GM12878 (cell line): ENCODE data around the gene NSD2. TPM values are rescaled to one million over a fixed set of nuclear protein-coding genes. Genes with fewer than 3 reads are reported as not detected.

Experiments used
- ATAC-seq: fragments of 200-7000 bp; cut with Tn5 transposase; 3 replicates; pipeline ENCODE4 v1.9.1; 2020; ENCODE audit warnings: mild to moderate bottlenecking, moderate library complexity
- BruUV-seq: library from RNA; stranded (reverse); fragments of 400-500 nt; replicated peaks from 2 replicates; lab custom pipeline; 2021; lab: Mats Ljungman, UMichigan
- CTCF ChIA-PET: fragments of 300-600 bp; sonication (Branson Sonifier 250); formaldehyde crosslinking; extraction: SDS; loops from one replicate; lab custom pipeline; 2021; ENCODE audit warnings: inconsistent platforms; lab: Yijun Ruan, JAX
- POLR2A ChIA-PET: fragments of 350-600 bp; formaldehyde crosslinking; extraction: SDS; loops from one replicate; lab custom pipeline; 2021; ENCODE audit warnings: inconsistent platforms; lab: Charles Lee
- RAD21 ChIA-PET: fragments of 300-600 bp; sonication (Branson Sonifier 250); formaldehyde crosslinking; loops from one replicate; lab custom pipeline; 2023; ENCODE audit warnings: antibody characterized with exemption; ENCODE audit not compliant: unreplicated experiment; lab: Charles Lee
- SMC1A ChIA-PET: fragments of 300-600 bp; sonication (Branson Sonifier 250); formaldehyde crosslinking; loops from one replicate; lab custom pipeline; 2023; ENCODE audit not compliant: unreplicated experiment, uncharacterized antibody; lab: Charles Lee
- DNase-seq: peaks from one replicate; pipeline ENCODE4 v3.0.0-alpha.2; 2011; ENCODE audit warnings: low read depth, low spot score
- FAIRE-seq: peaks from 3 replicates; lab custom pipeline; 2011; peaks lifted over from hg19 to GRCh38; lab: Jason Lieb, UNC
- H2AFZ ChIP-seq: 2 replicates; pipeline ENCODE4 v1.6.0; 2011; ENCODE audit warnings: low read depth, low read length, control low read depth; ENCODE audit not compliant: control insufficient read depth
- H3K27ac ChIP-seq: 2 replicates; pipeline ENCODE4 v1.5.1; 2011; ENCODE audit warnings: control low read depth; ENCODE audit not compliant: control insufficient read depth, insufficient read depth
- H3K27me3 ChIP-seq, 2 experiments: replicated peaks in 1 of 2; 2 replicates each; pipeline versions ENCODE4 v1.6.0 to v1.6.1; 2011; ENCODE audit warnings: low read length in 1 of 2; ENCODE audit not compliant: control insufficient read depth in 2 of 2, insufficient read depth in 2 of 2
- H3K36me3 ChIP-seq, 2 experiments: 2 replicates each; pipeline ENCODE4 v1.5.1; 2011; ENCODE audit warnings: low read length in 1 of 2; ENCODE audit not compliant: control insufficient read depth in 2 of 2, insufficient read depth in 2 of 2
- H3K4me1 ChIP-seq: 2 replicates; pipeline ENCODE4 v1.6.1; 2011; ENCODE audit warnings: mild to moderate bottlenecking, low read length, moderate library complexity, mixed read lengths; ENCODE audit not compliant: control insufficient read depth, insufficient read depth
- H3K4me2 ChIP-seq: 2 replicates; pipeline ENCODE4 v1.6.0; 2011; ENCODE audit warnings: control low read depth; ENCODE audit not compliant: control insufficient read depth, insufficient read depth
- H3K4me3 ChIP-seq: fragments of 200-600 bp; sonication (generic); 2 replicates; pipeline ENCODE4 v1.5.1; 2016
- H3K79me2 ChIP-seq: 2 replicates; pipeline ENCODE4 v1.6.0; 2011; ENCODE audit warnings: low read length; ENCODE audit not compliant: control insufficient read depth, insufficient read depth
- H3K9ac ChIP-seq: 2 replicates; pipeline ENCODE4 v1.8.0; 2011; ENCODE audit warnings: low read length, control low read depth, mixed read lengths; ENCODE audit not compliant: control insufficient read depth, insufficient read depth
- H3K9me3 ChIP-seq: replicated peaks from 3 replicates; pipeline ENCODE4 v1.5.1; 2011; ENCODE audit warnings: mild to moderate bottlenecking, low read length; ENCODE audit not compliant: control insufficient read depth, insufficient read depth
- H4K20me1 ChIP-seq: 2 replicates; pipeline ENCODE4 v1.6.0; 2011; ENCODE audit not compliant: control insufficient read depth, insufficient read depth
- BCL11A ChIP-seq: IDR thresholded peaks from 2 replicates; pipeline ENCODE4 v1.6.1; 2011; ENCODE audit warnings: low read depth, low read length
- EGR1 ChIP-seq, 2 experiments: IDR thresholded peaks; 1 replicate in 1 of 2; 2 replicates in 1 of 2; pipeline ENCODE4 v1.6.1; 2011 to 2012; ENCODE audit warnings: low read depth in 2 of 2, low read length in 2 of 2, borderline replicate concordance in 1 of 2, mild to moderate bottlenecking in 1 of 2, moderate library complexity in 1 of 2
- GABPA ChIP-seq: IDR thresholded peaks from 2 replicates; pipeline ENCODE4 v1.6.1; 2014; ENCODE audit warnings: antibody characterized with exemption, low read depth, mild to moderate bottlenecking, inconsistent platforms
- HSF1 ChIP-seq: fragments of 150-350 bp; IDR thresholded peaks from 2 replicates; pipeline ENCODE4 v1.6.1; 2014; ENCODE audit warnings: mild to moderate bottlenecking, low read depth, low read length
- MTA2 ChIP-seq: fragments of 450-650 bp; IDR thresholded peaks from 2 replicates; pipeline ENCODE4 v1.6.1; 2016; ENCODE audit warnings: low read depth, mild to moderate bottlenecking, moderate library complexity
- NFYA ChIP-seq: IDR thresholded peaks from 2 replicates; pipeline ENCODE4 v1.6.1; 2011; ENCODE audit warnings: low read depth, mild to moderate bottlenecking, low read length, improper control_type of control experiment, borderline replicate concordance
- PRDM15 ChIP-seq: fragments of 450-650 bp; formaldehyde crosslinking; IDR thresholded peaks from 2 replicates; pipeline ENCODE4 v1.4.0; 2020; ENCODE audit warnings: mild to moderate bottlenecking, moderate library complexity
- RELB ChIP-seq: fragments of 450-650 bp; IDR thresholded peaks from 2 replicates; pipeline ENCODE4 v1.6.1; 2017; ENCODE audit warnings: low read depth, mild to moderate bottlenecking, moderate library complexity
- USF1 ChIP-seq: IDR thresholded peaks from 2 replicates; pipeline ENCODE4 v1.6.1; 2011; ENCODE audit warnings: borderline replicate concordance, low read depth, mild to moderate bottlenecking, moderate library complexity, mixed read lengths, low read length; ENCODE audit not compliant: insufficient read depth; ENCODE audit errors: extremely low read length
- ZBED1 ChIP-seq: IDR thresholded peaks from 2 replicates; pipeline ENCODE4 v1.6.1; 2016; ENCODE audit warnings: borderline replicate concordance
- WGBS: methylation state at CpG from one replicate; pipeline ENCODE4 v1.1.6; 2016; ENCODE audit warnings: low lambda C conversion rate; ENCODE audit not compliant: insufficient replicate concordance, insufficient coverage; ENCODE audit errors: missing lambda C conversion rate; 5-methylcytosine and 5-hydroxymethylcytosine counted together
- in situ Hi-C: fragments of 300-500 bp; cut with MboI; formaldehyde crosslinking; loops from 9 replicates; pipeline ENCODE4 v1.14.3; 2018; ENCODE audit warnings: mixed read lengths
- intact Hi-C: fragments of 100-400 bp; cut with micrococcal nuclease; formaldehyde crosslinking; loops from one replicate; pipeline ENCODE4 v1.14.2; 2022; ENCODE audit not compliant: unreplicated experiment
- polyA plus RNA-seq, 11 experiments: library from polyadenylated mRNA; depleted of rRNA in 4 of 11; unstranded in 6 of 11; stranded (reverse) in 5 of 11; fragments of >200 nt; fragmentation: Nextera tagmentation in 4 of 11; fragmentation: Illumina TruSeq in 1 of 11; extraction: Ambion mirVana in 4 of 11; extraction: Trizol in 1 of 11; gene quantifications; 1 replicate in 1 of 11; 2 replicates in 10 of 11; pipeline versions ENCODE4 v1.2.1 to v1.2.3, GENCODE V29; 2011 to 2016; ENCODE audit warnings: inconsistent platforms in 2 of 11, missing spikeins in 2 of 11, low read depth in 1 of 11
- total RNA-seq, 4 experiments: library from RNA; depleted of rRNA in 3 of 4; stranded (reverse); fragments of >200 nt in 3 of 4; fragmentation: Illumina TruSeq in 1 of 4; extraction: Trizol in 1 of 4; gene quantifications; 2 replicates each; pipeline versions ENCODE4 v1.2.1 to v1.2.3, GENCODE V29; 2013 to 2021
- TF ChIP-seq, protein P1 (sequence below): fragments of 450-650 bp; IDR thresholded peaks from 2 replicates; pipeline ENCODE4 v1.6.1; 2017; ENCODE audit warnings: mild to moderate bottlenecking, low read depth, inconsistent platforms; ENCODE audit not compliant: poor library complexity, severe bottlenecking

NSD2 gene
- total and polyA plus RNA-seq, 10 of the 15 experiments (the other 5 are each of a cell fraction or from before 2014, with no cell fraction given), result 8.6 to 139 (median 67.2) TPM

GRCh38 chr4:1933700-1934099, 62.5 kb downstream of the NSD2 start (continued):
- TF ChIP-seq EGR1 (IDR thresholded peaks at IDR 0.05; ENCODE audit: borderline replicate concordance in 1 of 2, low read depth in 2 of 2, low read length in 2 of 2), result no peak
- no peak for TF ChIP-seq RELB
- TF ChIP-seq NFYA, result no peak
- TF ChIP-seq, protein P1, sequence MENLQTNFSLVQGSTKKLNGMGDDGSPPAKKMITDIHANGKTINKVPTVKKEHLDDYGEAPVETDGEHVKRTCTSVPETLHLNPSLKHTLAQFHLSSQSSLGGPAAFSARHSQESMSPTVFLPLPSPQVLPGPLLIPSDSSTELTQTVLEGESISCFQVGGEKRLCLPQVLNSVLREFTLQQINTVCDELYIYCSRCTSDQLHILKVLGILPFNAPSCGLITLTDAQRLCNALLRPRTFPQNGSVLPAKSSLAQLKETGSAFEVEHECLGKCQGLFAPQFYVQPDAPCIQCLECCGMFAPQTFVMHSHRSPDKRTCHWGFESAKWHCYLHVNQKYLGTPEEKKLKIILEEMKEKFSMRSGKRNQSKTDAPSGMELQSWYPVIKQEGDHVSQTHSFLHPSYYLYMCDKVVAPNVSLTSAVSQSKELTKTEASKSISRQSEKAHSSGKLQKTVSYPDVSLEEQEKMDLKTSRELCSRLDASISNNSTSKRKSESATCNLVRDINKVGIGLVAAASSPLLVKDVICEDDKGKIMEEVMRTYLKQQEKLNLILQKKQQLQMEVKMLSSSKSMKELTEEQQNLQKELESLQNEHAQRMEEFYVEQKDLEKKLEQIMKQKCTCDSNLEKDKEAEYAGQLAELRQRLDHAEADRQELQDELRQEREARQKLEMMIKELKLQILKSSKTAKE, result no peak
- no peak for TF ChIP-seq MTA2
- no peak for TF ChIP-seq HSF1

- ATAC-seq, result no peak
- intact Hi-C loops, result no loop called here
- TF ChIP-seq PRDM15 (CRISPR knock-in tag) (no peak), MTA2 (no peak), BCL11A (no peak), ZBED1 (no peak), USF1 (no peak), GABPA (no peak)
Measured at GRCh38 chr4:1937550-1937949, 66.4 kb downstream of the NSD2 start.

More at GRCh38 chr4:1937550-1937949, 66.4 kb downstream of the NSD2 start:
- FAIRE-seq (no peak), DNase-seq (no peak)
- POLR2A ChIA-PET, result no interaction called here
- Histone ChIP-seq H2AFZ (no peak overlapping the region), H3K4me2 (no peak overlapping the region), H3K4me3 (no peak overlapping the region), H3K27ac (no peak overlapping the region), H3K4me1 (no peaks in the 10 kb centered on the region), H4K20me1 (no peaks in the 10 kb centered on the region), H3K9ac (no peak overlapping the region), H3K27me3 (no peaks in the 10 kb centered on the region), H3K79me2 (no peaks in the 10 kb centered on the region), H3K36me3 (peaks cover 22 to 31% of the 10 kb centered on the region in 2 experiments), H3K9me3 (no peaks in the 10 kb centered on the region)
- RAD21 ChIA-PET, result no interaction called here
- BruUV-seq, result TSS peak; percentile 31
- CTCF ChIA-PET, result interaction anchor here (1.8 kb wide), 1 partner anchor 38 kb away, joined by 8 read pairs; no protein-coding TSS in a partner anchor
- WGBS, result 98% methylated on average over 3 of the region's 3 CpGs
- SMC1A ChIA-PET, result interaction anchor here (1.1 kb wide), 1 partner anchor 92 kb away, joined by 4 read pairs; no protein-coding TSS in a partner anchor
- in situ Hi-C loops, result no loop called here
